ENCODE measurements around the gene CREB3L2.

GRCh38 chr7:138009350-138009653 is 7.4 kb upstream of the CREB3L2 start:
- no peak for TF ChIP-seq CTCF (IDR thresholded peaks at IDR 0.05)
- no peak for TF ChIP-seq POLR2A (IDR thresholded peaks at IDR 0.05)

Measured in adrenal gland (tissue), 5 donors.